ENCODE results near the gene SPDYE2B.
"Not testable (repeated sequence)": the region's sequence is repeated elsewhere in the genome, so short reads cannot be mapped to it uniquely, and the experiment has no call there.

Gene SPDYE2B, protein sequence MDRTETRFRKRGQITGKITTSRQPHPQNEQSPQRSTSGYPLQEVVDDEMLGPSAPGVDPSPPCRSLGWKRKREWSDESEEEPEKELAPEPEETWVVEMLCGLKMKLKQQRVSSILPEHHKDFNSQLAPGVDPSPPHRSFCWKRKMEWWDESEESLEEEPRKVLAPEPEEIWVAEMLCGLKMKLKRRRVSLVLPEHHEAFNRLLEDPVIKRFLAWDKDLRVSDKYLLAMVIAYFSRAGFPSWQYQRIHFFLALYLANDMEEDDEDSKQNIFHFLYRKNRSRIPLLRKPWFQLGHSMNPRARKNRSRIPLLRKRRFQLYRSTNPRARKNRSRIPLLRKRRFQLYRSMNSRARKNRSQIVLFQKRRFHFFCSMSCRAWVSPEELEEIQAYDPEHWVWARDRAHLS

GRCh38 chr7:102649924-102650323 is at the start of gene SPDYE2B:
Gene SPDYE2B (plus strand): TSS chr7:102650319. CDS start chr7:102652349, 2,030 bp downstream.
- not testable (repeated sequence) for H3K27ac ChIP-seq, H3K4me3 ChIP-seq

- H3K4me3 ChIP-seq: not testable (repeated sequence)
Observed at GRCh38 chr7:102602317-102602716, 47.8 kb upstream of the SPDYE2B start.

GRCh38 chr7:102604431-102605145 is 45.5 kb upstream of the SPDYE2B start:
- not testable (repeated sequence) for H3K4me3 ChIP-seq, H3K27ac ChIP-seq

More at GRCh38 chr7:102602317-102602716, 47.8 kb upstream of the SPDYE2B start:
- not testable (repeated sequence) for H3K27ac ChIP-seq

GRCh38 chr7:102606848-102607247 is 43.3 kb upstream of the SPDYE2B start:
- H3K27ac ChIP-seq, H3K4me3 ChIP-seq: not testable (repeated sequence)

DNA sequence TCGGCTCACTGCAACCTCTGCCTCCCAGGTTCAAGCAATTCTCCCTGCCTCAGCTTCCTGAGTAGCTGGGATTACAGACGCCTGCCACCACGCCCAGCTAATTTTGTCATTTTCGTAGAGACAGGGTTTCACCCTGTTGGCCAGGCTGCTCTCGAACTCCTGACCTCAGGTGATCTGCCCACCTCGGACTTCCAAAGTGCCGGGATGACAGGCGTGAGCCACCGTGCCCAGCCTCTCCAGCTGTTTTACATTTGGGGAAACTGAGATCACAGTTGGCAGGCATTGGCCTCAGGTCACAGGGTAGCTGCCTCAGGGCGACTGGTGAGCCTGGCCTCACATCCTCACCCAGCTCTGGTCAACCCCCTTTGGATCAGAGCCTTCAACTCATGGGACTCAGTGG is 40.4 kb upstream of the SPDYE2B start:
- H3K4me3 ChIP-seq, H3K27ac ChIP-seq: not testable (repeated sequence)

DNA sequence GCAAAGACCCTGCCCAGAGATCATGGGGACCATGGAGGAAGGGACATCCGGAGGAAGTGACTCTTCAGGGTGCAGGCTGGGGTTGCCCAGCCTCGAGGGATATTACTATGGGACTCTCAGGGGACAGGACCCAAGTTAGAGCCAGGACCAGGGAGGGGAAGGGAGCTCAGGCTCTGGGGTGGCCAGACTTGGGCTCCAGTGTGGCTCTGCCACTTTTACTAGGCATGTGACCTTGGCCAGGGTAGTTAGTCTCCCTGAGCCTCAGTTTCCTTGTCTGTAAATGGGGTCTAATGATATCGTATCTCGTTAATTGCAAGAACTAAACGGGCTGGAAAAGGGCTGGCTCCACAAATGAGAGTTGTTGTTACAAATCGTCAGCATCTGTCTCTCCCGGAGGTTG is 39.7 kb upstream of the SPDYE2B start:
- H3K27ac ChIP-seq, H3K4me3 ChIP-seq: not testable (repeated sequence)

DNA sequence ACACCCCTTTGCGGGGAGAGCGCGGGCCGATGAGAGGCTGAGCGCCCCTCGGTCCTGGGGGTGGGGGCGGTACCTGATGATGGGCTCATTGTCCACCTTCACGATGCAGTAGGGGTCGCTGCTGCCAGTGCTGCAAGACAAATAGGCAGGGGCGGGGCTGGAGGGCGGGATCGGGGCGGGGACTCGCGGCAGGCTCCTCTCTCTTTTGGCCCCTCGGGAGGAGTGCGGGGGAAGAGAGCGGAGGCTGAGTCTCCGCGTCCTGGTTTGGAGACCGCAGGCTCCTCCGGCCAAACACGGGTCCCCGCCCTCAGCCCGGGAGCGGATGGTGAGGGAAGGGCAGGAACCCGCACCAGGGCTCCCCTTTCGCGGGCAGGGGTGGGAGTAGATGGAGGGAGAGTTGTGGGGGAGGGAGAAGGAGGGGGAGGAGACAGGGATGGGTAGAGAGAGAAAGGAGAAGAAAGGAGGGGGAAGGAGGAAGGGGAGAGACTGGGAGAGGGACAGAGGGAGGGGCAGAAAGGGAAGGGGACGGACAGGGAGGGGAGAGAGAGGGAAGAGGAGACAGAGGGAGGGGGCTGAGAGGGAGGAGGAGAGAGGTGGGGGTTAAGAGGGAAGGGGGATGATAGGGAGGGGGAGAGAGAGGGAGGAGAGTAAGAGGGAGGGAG is 39.0 kb upstream of the SPDYE2B start:
- not testable (repeated sequence) for H3K27ac ChIP-seq, H3K4me3 ChIP-seq

- not testable (repeated sequence) for H3K4me3 ChIP-seq
- peak overlapping the region in 11 of 21 experiments; percentile 14 to 83 (median 72) for H3K27ac ChIP-seq
Observed at GRCh38 chr7:102611675-102612325, 38.3 kb upstream of the SPDYE2B start.

- H3K27ac ChIP-seq: peak overlapping the region in 6 of 21 experiments; percentile 32 to 73 (median 44)
Observed at GRCh38 chr7:102613575-102614345, 36.4 kb upstream of the SPDYE2B start.

GRCh38 chr7:102614346-102614697 is 35.8 kb upstream of the SPDYE2B start:
- H3K27ac ChIP-seq: not testable (repeated sequence)

More at GRCh38 chr7:102613575-102614345, 36.4 kb upstream of the SPDYE2B start:
- H3K4me3 ChIP-seq: not testable (repeated sequence)

DNA sequence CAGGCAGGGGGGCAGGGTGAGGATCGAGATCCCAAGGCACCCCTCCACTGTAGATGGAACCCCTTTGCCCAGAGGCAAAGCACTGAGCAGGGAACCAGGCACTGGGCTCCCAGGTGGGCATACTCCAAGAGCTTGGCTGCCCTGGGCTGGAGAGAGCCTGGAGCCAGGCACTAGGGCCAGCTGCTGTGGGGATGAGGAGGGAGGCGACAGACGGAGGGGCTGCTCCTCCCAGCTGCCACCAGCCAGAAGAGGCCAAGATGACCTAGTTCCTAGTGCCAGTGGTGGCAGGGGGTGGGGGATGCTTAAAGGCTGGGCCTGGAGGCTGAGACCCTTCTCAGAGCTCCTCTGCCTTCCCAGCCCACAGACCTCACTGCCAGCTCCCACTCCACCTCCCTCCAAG is 35.2 kb upstream of the SPDYE2B start:
- not testable (repeated sequence) for H3K27ac ChIP-seq, H3K4me3 ChIP-seq

More at GRCh38 chr7:102614346-102614697, 35.8 kb upstream of the SPDYE2B start:
- not testable (repeated sequence) for H3K4me3 ChIP-seq

DNA sequence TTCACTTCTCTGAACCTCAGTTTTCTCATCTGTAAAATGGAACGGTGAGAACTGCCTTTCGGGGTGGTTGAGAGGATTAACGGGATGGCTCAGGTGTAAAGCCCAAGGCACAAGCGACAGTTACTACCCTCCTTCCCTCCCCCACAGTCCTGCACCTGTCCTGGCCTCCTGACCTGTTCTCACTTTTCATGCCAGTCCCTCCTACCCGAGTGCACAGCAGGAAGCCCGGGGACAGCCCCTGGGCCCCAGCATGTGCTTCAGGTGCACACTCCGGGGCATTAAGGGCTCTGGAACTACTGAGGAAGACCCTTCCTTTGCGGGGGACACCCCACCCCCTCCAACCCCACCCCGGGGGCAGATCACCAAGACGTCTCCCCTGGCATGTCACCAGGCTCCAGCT is 34.2 kb upstream of the SPDYE2B start:
- H3K4me3 ChIP-seq, H3K27ac ChIP-seq: not testable (repeated sequence)

DNA sequence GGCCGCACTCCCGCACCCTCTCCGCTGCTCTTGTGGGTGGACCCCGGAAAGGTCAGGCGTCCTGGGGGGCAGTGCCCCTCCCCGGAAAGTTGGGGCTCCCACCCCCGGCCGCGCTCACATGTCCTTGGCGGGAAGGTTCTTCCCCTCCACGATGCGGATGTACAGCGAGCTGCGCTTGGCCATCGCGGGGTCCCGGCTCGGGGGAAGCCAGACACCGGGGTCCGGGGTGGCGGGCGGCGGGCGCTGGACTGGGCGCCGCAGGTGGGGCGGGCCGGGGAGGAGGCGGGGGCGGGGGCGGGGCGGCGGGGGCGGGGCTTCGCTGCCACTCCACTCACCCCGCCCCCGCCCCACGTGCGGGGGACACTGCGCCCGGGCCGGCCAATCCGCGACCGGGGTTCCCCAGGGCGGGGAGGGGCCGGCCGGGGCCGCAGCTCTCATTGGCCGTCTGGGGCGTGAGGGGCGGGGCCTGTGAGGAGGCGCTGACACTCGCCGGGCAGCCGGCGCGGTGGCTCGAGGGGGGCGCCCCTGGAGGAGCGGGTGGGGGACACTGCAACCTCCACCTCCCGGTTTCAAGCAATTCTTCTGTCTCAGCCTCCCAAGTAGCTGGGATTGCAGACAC is 33.5 kb upstream of the SPDYE2B start, which contains the start of gene RASA4:
TSS of gene RASA4 (minus strand) at position 250 of the 619 bp plus-strand sequence. CDS start at position 183, 67 bp downstream.
- peak within 1 kb of the TSS in 1 of 21 experiments; percentile 51 for H3K27ac ChIP-seq

GRCh38 chr7:102618122-102618521 is 32.0 kb upstream of the SPDYE2B start:
- H3K4me3 ChIP-seq, H3K27ac ChIP-seq: not testable (repeated sequence)

More for the DNA sequence above, 33.5 kb upstream of the SPDYE2B start, which contains the start of gene RASA4:
- H3K4me3 ChIP-seq: peak within 1 kb of the TSS; percentile 27 to 46 (median 30)

DNA sequence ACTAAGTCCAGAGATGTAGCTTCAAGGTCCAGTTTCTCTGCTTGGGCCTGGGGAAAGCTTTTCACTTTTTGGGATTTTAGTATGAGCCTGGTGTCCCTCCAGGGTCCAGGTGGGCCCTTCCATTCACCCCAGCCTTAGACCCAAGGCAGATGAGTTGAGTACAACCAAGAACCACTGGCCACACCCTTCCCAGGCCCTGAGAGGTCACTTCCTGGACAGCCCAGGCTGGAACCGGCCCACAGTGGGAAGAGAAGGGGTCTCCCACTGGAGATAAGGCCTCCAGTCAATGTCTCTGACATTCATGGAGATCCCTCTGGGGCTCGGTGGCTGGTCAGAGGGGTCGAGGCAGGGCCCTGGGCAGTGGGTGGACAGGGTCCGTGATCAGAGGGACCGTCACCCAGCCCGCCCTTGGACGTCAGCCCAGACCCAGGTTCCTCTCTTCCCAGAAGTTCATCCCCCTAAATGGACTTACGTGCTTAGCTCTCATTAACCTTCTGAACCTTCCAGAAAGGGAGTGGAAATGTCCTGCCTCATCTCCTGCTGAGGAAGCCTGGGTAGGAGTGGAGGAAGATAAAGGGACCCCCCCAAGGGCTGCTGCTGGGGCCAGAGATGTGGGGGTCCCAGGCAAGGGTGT is 22.7 kb upstream of the SPDYE2B start:
- H3K4me3 ChIP-seq, H3K27ac ChIP-seq: not testable (repeated sequence)

DNA sequence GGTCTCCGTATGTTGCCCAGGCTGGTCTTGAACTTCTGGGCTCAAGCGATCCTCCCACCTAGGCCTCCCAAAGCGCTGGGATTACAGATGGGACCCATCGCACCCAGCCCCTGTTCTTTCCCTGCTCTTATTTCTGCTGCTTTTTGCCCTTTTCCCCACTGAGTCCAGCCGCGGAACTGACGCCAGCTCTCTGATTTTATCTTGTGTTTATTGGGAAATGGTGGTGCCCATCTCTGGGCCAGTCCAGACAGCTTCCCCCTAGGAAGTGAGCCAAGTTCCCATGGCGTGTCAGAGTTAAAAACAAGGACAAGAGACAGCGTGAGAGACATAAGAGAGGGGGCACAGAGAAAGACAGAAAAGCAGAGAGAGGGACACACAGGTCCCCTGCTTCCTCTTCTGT is 19.5 kb upstream of the SPDYE2B start:
- H3K27ac ChIP-seq, H3K4me3 ChIP-seq: not testable (repeated sequence)

DNA sequence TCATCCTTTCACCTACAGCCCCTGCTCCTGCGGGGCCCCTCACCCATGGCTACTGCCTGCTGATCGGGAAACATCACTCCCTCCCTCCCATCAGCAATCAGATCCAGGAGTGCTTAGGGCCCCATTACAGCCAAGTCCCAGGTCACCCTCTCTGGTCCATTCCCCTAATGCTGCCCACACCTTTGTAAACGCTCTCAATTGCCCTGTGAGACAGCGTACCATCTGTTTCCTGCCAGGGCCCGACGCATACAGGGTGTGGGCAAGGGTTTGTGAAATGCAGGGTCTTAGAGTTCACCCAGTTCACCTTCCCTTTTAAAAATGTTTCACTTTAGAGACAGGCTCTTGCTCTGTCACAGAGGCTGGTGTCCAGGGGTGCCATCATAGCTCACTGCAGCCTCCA is 15.8 kb upstream of the SPDYE2B start:
- H3K4me3 ChIP-seq, H3K27ac ChIP-seq: not testable (repeated sequence)

- H3K4me3 ChIP-seq: not testable (repeated sequence)
Observed at GRCh38 chr7:102635354-102635753, 14.8 kb upstream of the SPDYE2B start.

More at GRCh38 chr7:102635354-102635753, 14.8 kb upstream of the SPDYE2B start:
- H3K27ac ChIP-seq: not testable (repeated sequence)

Data from skin epidermis (tissue), 12 donors.